K562 (cell line): ENCODE results near the gene KIAA0930. TPM values are rescaled to one million over a fixed set of nuclear protein-coding genes. Genes with fewer than 3 reads are reported as not detected.

Experiments used
- EHMT2 ChIP-seq: fragments of 450-650 bp; IDR thresholded peaks from 2 replicates; pipeline ENCODE4 v1.6.1; 2018; ENCODE audit warnings: antibody characterized with exemption
- LARP7 ChIP-seq: fragments of 450-650 bp; IDR thresholded peaks from 2 replicates; pipeline ENCODE4 v1.6.1; 2016
- MAFK ChIP-seq: IDR thresholded peaks from 2 replicates; pipeline ENCODE4 v1.6.1; 2011; ENCODE audit warnings: low read length, improper control_type of control experiment
- RBM15 ChIP-seq: fragments of 200-400 bp; formaldehyde crosslinking; IDR thresholded peaks from 2 replicates; pipeline ENCODE4 v1.6.1; 2018; ENCODE audit warnings: mild to moderate bottlenecking, low read length, moderate library complexity; ENCODE audit not compliant: insufficient read depth
- TSHZ1 ChIP-seq: fragments of 250-450 bp; sonication (Bioruptor Pico); IDR thresholded peaks from 2 replicates; pipeline ENCODE4 v1.4.0; 2020; ENCODE audit warnings: mild to moderate bottlenecking, moderate library complexity
- ZKSCAN8 ChIP-seq: fragments of 200-800 bp; sonication (Bioruptor generic); IDR thresholded peaks from 2 replicates; pipeline ENCODE4 v1.6.1; 2016; ENCODE audit warnings: missing genetic modification characterization, missing compliant biosample characterization
- ZNF318 ChIP-seq, 2 experiments: fragments of 450-650 bp; IDR thresholded peaks; 2 replicates each; pipeline ENCODE4 v1.6.1; 2016; ENCODE audit warnings: mild to moderate bottlenecking in 2 of 2, borderline replicate concordance in 1 of 2, low read depth in 1 of 2, moderate library complexity in 1 of 2
- polyA plus RNA-seq, 8 experiments: library from polyadenylated mRNA; depleted of rRNA in 4 of 8; stranded (reverse) in 5 of 8; unstranded in 3 of 8; fragments of >200 nt; fragmentation: Nextera tagmentation in 2 of 8; fragmentation: Illumina TruSeq in 1 of 8; extraction: Ambion mirVana in 2 of 8; extraction: Trizol in 1 of 8; gene quantifications; 2 replicates each; pipeline versions ENCODE4 v1.2.1 to v1.2.3, GENCODE V29; 2011 to 2014; ENCODE audit warnings: inconsistent platforms in 1 of 8, missing spikeins in 1 of 8
- total RNA-seq, 7 experiments: library from RNA; depleted of rRNA in 6 of 7; stranded (reverse); fragments of >200 nt in 6 of 7; fragmentation: Illumina TruSeq in 2 of 7; extraction: Trizol in 2 of 7; gene quantifications; 2 replicates each; pipeline versions ENCODE4 v1.2.1 to v1.2.3, GENCODE V29; 2011 to 2021; ENCODE audit warnings: low replicate concordance in 1 of 7

Gene KIAA0930
- total and polyA plus RNA-seq, 9 of the 15 experiments (the other 6 are each of a cell fraction or from before 2014, with no cell fraction given), result 0.24 to 12.1 (median 6.4) TPM

GRCh38 chr22:45268167-45268957 is 27.7 kb upstream of the KIAA0930 start (continued):
- no peak for TF ChIP-seq ZNF318 (IDR thresholded peaks at IDR 0.05; ENCODE audit: borderline replicate concordance in 1 of 2, low read depth in 1 of 2)
- no peak for TF ChIP-seq EHMT2
- no peak for TF ChIP-seq MAFK
- TF ChIP-seq RBM15, result no peak
- no peak for TF ChIP-seq TSHZ1 (CRISPR knock-in tag)
- no peak for TF ChIP-seq LARP7
- TF ChIP-seq ZKSCAN8, result no peak
